ENCODE results near the gene FST.

FST gene

DNA sequence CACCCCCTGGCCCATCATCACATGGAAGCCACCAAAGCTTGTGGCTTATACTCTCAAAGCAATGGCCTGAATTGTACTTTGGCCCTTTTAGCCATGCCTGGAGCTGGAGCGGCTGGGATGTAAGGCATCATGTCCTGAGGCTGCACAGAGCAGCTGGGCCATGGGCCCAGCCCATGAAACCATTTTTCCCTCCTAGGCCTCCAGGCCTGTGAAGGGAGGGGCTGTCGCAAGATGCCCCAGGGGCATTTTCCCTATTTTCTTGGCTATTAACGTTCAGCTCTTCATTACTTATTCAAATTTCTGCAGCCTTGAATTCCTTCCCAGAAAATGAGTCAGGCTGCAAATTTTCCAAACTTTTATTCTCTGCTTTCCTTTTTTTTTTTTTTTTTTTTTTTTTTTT, 27.7 kb downstream of the FST start:
- TF ChIP-seq REST (IDR thresholded peaks at IDR 0.05; ENCODE audit: insufficient read depth in 1 of 2, low read depth in 2 of 2, low read length in 2 of 2) = no peak
- TF ChIP-seq SIN3A (IDR thresholded peaks at IDR 0.05; ENCODE audit: borderline replicate concordance, insufficient read depth, low read length) = no peak
- no peak for TF ChIP-seq TAF1 (IDR thresholded peaks at IDR 0.05; ENCODE audit: borderline replicate concordance, insufficient read depth, low read length)
- no peak for TF ChIP-seq FOXP2 (optimal IDR thresholded peaks at IDR 0.05; ENCODE audit: borderline replicate concordance, extremely low read depth, extremely low read length, insufficient read depth)
- no peak for TF ChIP-seq POLR2AphosphoS5 (IDR thresholded peaks at IDR 0.05; ENCODE audit: low read depth, low read length)

DNA sequence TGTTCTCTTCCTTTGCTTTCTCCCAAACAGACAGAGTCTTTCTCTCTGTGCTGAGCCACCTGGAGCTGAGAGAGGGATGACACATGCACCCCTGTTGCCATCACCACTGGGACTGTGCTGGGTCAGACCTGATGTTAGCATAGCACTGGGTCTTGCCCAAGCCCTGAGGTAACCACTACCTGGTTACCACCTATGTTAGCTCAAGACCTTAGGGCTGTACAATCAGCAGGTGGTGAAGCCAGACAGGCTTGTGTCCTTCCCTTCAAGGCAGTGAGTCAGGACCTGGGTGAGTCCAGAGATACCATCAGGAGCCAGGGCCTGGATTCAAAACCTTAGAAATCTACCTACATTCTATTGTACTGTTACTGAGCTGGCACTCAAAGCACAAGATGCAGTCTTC, 32.1 kb downstream of the FST start:
- TF ChIP-seq POLR2AphosphoS5 (IDR thresholded peaks at IDR 0.05; ENCODE audit: low read depth, low read length) (no peak), FOXP2 (optimal IDR thresholded peaks at IDR 0.05; ENCODE audit: borderline replicate concordance, extremely low read depth, extremely low read length, insufficient read depth) (no peak), SIN3A (IDR thresholded peaks at IDR 0.05; ENCODE audit: borderline replicate concordance, insufficient read depth, low read length) (no peak), REST (IDR thresholded peaks at IDR 0.05; ENCODE audit: insufficient read depth in 1 of 2, low read depth in 2 of 2, low read length in 2 of 2) (no peak), TAF1 (IDR thresholded peaks at IDR 0.05; ENCODE audit: borderline replicate concordance, insufficient read depth, low read length) (no peak)

GRCh38 chr5:53515988-53516387, 35.6 kb downstream of the FST start:
- TF ChIP-seq REST (IDR thresholded peaks at IDR 0.05; ENCODE audit: insufficient read depth in 1 of 2, low read depth in 2 of 2, low read length in 2 of 2) (no peak), SIN3A (IDR thresholded peaks at IDR 0.05; ENCODE audit: borderline replicate concordance, insufficient read depth, low read length) (no peak), FOXP2 (optimal IDR thresholded peaks at IDR 0.05; ENCODE audit: borderline replicate concordance, extremely low read depth, extremely low read length, insufficient read depth) (no peak), POLR2AphosphoS5 (IDR thresholded peaks at IDR 0.05; ENCODE audit: low read depth, low read length) (no peak), TAF1 (IDR thresholded peaks at IDR 0.05; ENCODE audit: borderline replicate concordance, insufficient read depth, low read length) (no peak)

GRCh38 chr5:53520813-53521212, 40.4 kb downstream of the FST start:
- TF ChIP-seq TAF1 (IDR thresholded peaks at IDR 0.05; ENCODE audit: borderline replicate concordance, insufficient read depth, low read length) (no peak), FOXP2 (optimal IDR thresholded peaks at IDR 0.05; ENCODE audit: borderline replicate concordance, extremely low read depth, extremely low read length, insufficient read depth) (no peak), REST (IDR thresholded peaks at IDR 0.05; ENCODE audit: insufficient read depth in 1 of 2, low read depth in 2 of 2, low read length in 2 of 2) (no peak), POLR2AphosphoS5 (IDR thresholded peaks at IDR 0.05; ENCODE audit: low read depth, low read length) (no peak), SIN3A (IDR thresholded peaks at IDR 0.05; ENCODE audit: borderline replicate concordance, insufficient read depth, low read length) (no peak)
